NOMO-1 treated with DMSO at 0.1 percent for 48 hours (cell line): ENCODE data around the gene MTNR1A.
A peak's percentile ranks its signal among the peaks of the same experiment; 100 is the strongest.

Source experiments
- DNase-seq: peaks from one replicate; lab custom pipeline; 2025; ENCODE audit not compliant: unreplicated experiment; lab: John Stamatoyannopoulos, UW

The MTNR1A gene

GRCh38 chr4:186554914-186555827 lies at the start of gene MTNR1A:
TSS of gene MTNR1A (minus strand) at chr4:186555567. CDS start at chr4:186555365, 202 bp downstream.
- no peak for DNase-seq

DNA sequence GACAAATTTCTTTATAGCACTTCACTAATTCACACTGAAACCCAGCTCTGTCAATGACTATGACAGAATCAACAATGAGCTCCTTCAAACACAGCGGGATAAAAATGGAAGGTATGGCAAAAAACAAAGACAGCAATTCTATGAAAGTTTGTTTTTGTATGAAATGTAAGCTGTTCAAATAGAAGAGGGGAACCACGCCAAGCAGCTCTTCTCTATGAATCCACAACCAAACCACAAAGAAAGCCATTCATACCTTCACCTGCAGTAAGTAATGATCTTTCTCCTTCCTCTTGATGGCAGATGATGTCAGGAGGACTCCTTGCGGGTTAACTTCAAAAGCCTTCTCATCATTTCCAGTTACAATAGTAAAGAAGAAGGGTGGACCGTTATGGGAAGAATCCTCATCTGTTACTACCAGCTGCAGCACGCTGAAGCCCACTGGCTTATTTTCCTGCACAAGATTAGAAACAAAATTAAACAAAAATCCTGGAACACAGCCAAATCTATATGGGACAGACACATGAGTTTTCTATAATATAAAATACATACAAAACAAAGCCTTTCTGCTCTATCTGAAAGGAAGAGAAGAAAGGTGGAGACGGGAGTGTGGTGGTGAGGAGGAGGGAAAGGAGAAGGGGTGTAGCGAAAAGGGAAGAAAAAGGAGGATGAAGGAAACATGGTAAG lies 48.9 kb upstream of the MTNR1A start:
- no peak for DNase-seq

GRCh38 chr4:186602978-186603377 lies 47.6 kb upstream of the MTNR1A start:
- DNase-seq, result no peak

DNA sequence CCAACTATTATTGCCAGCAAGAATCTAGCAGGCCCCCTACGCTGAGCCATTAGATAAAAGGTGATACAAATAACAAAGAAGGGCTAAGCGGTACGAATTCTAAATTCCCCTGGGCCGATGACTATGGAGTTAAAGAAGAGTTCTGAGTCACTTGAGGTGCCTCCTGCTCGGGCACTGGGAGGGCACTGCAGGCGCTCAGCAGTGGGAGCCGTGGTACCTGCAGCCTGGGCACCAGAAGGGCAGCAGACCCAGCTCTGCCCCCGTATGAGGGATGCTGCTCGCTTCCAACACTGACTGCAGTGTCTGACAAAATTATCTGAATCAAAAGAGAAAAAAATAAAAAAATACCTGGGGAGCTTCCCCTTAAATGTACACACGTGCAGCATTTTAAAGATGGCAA lies 44.1 kb upstream of the MTNR1A start:
- no peak for DNase-seq

- no peak for DNase-seq
These were observed 43.3 kb upstream of the MTNR1A start for GRCh38 chr4:186598686-186599085.

- DNase-seq, result no peak
These were observed 41.6 kb upstream of the MTNR1A start for GRCh38 chr4:186596850-186597390.

GRCh38 chr4:186596346-186596745 lies 41.0 kb upstream of the MTNR1A start:
- DNase-seq, result no peak

- DNase-seq, result no peak
These were observed 38.2 kb upstream of the MTNR1A start for GRCh38 chr4:186593587-186593973.

DNA sequence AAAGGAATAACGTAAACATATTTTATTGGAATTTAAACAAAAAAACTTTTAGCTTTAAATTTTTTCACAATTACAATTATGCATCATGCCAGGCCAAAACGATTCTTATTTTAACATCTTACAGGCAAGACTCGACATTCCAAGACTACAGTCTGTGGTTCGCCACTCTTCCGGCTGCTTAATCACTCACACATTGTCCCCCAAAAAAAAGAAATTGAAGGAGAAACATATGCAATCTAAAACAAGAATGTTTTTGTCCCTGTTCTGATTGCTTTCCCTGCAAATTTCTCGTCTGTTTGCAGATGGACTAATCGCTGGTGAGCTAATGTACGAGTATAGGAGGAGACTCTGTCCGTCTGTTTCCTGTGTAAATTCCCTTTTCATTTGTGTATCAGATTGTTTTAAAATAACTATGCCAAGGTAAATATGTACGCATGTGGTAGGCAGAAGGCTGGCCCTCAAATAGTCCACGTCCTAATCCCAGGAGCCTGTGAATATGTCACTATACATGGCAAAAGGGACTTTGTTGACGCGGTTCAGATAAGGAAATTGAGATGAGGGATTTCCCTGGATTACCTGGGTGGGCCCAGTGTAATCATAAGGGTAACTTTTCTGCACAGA lies 37.7 kb upstream of the MTNR1A start:
- DNase-seq, result no peak

GRCh38 chr4:186592445-186592844 lies 37.1 kb upstream of the MTNR1A start:
- no peak for DNase-seq

DNA sequence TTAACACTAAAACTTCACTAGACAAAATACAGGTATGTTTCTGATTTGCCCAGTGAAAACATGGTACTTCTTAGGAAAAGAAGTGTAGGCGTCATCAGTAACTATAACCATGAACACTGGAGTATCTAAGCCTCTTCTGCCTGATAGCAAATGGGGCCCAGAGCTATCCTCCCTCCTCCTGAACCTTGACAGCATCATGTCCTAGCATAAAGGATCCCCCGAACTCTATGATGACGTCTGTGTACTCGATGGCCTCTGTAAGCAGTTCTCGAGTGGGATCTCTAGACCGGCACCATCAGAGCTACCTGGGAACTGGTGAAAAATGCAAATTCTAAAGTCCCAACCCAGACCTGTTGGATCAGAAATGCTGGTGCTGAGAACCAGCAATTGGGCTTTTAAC lies 36.3 kb upstream of the MTNR1A start:
- no peak for DNase-seq

DNA sequence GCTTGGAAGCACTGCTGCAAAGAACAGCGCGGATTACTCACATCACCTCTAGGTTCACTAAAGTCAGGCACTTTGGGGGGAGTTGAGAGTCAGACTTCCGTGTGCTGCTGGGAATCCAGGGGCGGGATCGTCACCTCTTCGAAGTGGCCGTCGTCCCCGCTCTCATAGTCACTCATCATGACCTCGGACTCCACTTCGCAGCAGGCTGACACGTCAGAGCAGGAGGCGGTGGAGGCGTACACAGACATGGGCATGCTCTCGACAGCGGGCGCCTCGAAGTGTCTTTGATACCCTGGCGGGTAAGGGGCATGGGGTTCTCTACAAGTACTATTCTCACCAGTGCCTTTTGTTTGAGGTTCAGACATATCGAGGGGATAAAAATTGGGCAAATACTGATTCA lies 33.1 kb upstream of the MTNR1A start:
- DNase-seq, result no peak

GRCh38 chr4:186587416-186588018 lies 32.1 kb upstream of the MTNR1A start:
- DNase-seq, result peak; percentile 13

- no peak for DNase-seq
These were observed 30.8 kb upstream of the MTNR1A start for GRCh38 chr4:186586205-186586604.

DNA sequence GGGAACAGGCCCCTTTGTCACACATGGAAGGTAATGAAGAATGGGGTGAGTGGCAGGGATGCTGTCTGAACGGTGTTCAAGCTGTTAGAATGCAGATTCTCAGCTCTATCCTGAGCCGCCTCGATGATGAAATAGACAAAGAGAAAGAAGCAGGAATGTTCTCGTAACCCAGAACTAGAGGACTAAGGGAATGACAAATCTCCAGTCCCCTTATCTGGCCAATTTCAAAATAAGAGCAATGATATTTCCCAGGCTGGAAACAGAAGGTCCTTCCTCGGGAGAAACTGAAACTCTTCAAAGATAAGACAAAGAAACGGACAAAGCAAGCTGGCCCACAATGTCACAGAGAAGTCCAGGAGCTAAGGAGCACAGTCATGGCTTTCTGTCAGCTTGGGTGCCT lies 29.5 kb upstream of the MTNR1A start:
- DNase-seq, result no peak

DNA sequence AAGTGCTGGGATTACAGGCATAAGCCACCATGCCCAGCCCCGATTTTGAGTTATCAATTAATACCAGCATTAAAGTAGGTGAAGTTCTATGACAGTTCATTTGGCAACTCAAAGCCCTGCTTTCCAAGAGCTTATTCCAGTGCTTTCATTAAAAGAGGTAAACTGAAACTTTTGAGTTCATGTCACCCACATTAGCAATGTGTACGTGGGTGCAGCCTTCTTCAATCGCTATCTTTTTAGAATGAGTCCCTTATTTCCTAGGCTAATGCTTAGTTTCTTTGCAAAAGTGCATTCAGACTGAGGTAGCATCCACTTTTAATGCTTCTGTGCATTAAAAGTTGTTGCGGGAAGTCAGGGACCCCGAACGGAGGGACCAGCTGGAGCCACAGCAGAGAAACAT lies 26.1 kb upstream of the MTNR1A start:
- no peak for DNase-seq

DNA sequence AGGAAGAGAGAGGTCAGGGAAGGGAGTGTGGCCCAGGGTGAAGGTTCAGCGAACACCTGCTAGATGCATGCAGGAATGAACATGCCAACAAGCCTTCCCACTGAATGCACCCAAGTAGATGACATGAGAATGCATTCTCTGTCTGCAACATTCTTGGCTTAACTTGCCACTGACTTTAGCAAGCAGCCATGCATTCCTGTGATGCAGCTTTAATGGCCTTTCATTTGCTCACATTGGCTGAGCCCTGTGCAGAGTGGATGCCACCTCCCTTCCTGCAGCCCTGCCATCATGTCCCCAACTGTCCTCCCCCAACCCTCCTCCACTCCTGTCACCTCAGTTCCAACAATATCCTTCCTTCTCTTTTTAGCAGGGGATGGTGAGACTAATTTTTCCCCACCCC lies 25.3 kb upstream of the MTNR1A start:
- DNase-seq, result no peak

DNA sequence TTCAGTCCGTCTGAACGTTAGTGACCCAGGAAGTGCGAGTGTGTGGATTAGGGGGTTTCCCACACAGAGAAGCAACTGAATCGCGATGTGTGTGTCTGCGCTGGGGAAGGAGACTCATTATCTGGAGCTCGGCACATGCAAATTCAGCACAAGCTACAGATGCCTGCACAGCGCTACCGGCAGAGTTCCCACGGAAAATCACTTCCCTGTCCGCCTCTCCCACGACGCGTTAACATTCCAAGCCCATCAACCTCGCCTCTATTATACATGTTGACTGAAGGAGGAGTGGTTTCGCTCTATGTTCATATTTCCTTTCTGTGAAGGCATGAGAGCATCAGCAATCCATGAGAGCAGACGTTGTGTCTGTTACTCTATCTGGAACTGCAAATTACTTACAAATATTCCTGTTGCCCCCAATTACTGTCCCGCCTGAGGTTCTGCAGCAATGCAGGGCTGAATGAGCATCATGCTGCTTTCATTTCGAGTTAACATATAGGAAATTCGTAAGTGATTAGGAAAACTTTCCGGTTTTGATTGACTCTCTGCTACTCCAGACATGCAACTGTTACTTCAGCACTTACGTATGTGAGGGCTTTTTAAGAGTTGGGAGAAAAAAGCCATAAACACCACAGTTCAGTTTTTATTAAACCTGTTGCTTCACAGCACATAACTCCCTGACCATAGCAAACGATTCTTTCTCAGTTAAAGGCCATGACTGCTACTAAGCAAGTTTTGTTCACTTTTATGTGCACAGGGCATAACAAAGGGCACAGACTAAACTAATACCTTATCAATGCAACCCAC lies 15.0 kb upstream of the MTNR1A start:
- DNase-seq, result no peak

DNA sequence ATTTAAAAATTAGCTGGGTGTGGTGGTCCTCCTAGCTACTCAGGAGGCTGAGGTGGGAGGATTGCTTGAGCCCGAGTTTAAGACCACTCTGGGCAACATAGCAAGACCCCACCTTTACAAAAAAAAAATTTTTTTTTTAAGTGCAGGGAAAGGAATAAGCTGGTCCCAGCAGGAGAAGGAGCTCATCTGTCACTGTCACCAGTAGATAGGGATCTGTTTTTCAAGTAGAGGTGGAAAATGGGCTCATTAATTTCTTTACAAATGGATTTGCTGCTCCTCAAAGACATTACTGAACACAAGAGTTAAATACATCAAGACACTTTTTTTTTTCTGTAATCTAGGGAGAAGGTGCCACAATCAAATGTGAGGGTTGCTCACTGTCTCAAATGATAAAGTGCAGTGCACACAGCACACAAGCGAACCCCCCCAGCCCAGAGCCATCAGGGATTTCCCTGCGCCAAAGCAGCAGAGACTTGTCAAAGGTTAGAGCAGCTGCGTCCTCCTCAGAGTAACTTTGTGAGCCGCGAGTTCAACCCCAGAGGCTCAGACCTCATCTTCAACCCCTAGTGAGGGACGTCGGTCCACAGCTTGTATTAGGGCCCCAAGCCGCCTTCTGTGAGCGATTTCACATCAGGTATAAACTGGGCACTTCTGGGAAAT lies 14.3 kb upstream of the MTNR1A start:
- no peak for DNase-seq

- no peak for DNase-seq
These were observed 10.7 kb upstream of the MTNR1A start for GRCh38 chr4:186566068-186566467.
